Upper lobe of right lung (tissue), 1 donor: Measurements from ENCODE around the gene B3GALT6. TPM values are rescaled to one million over a fixed set of nuclear protein-coding genes. Genes with fewer than 3 reads are reported as not detected.
A peak's percentile ranks its signal among the peaks of the same experiment; 100 is the strongest.

Experiments
- ATAC-seq: fragments of 200-7000 bp; cut with Tn5 transposase; one replicate; pipeline ENCODE4 v1.9.1; 2020; ENCODE audit warnings: mild to moderate bottlenecking, moderate library complexity
- DNase-seq: peaks from one replicate; pipeline ENCODE4 v3.0.0-alpha.2; 2020
- H3K27ac ChIP-seq: fragments of 200-600 bp; one replicate; pipeline ENCODE4 v1.8.0; 2022
- H3K27me3 ChIP-seq: fragments of 200-600 bp; one replicate; pipeline ENCODE4 v1.8.0; 2022; ENCODE audit warnings: mild to moderate bottlenecking
- H3K36me3 ChIP-seq: fragments of 200-600 bp; one replicate; pipeline ENCODE4 v1.8.0; 2022
- H3K4me1 ChIP-seq: fragments of 200-600 bp; one replicate; pipeline ENCODE4 v1.8.0; 2022
- H3K4me3 ChIP-seq: fragments of 200-600 bp; one replicate; pipeline ENCODE4 v1.8.0; 2022; ENCODE audit warnings: mild to moderate bottlenecking
- H3K9me3 ChIP-seq: fragments of 200-600 bp; one replicate; pipeline ENCODE4 v1.8.0; 2022
- intact Hi-C: fragments of 100-400 bp; cut with DNase I; formaldehyde crosslinking; loops from one replicate; pipeline ENCODE4 v1.11.0; 2022
- total RNA-seq: library from RNA; stranded (reverse); fragmentation: NEBNext Ultra II Directional; extraction: Animal tissue kit (Norgen Biotek cat#: 25700); gene quantifications from one replicate; pipeline ENCODE4 v1.2.1, GENCODE V29; 2021
- TF ChIP-seq, protein P1 (sequence below): fragments of 200-600 bp; IDR thresholded peaks from one replicate; pipeline ENCODE4 v1.8.0; 2022; ENCODE audit warnings: antibody characterized with exemption
- donor health status: DM: no; HTN: yes; CAD: no; lungs with severe emphysema.

B3GALT6 gene
- total RNA-seq, 1 donor from 2014 or later: 16.7 TPM

DNA sequence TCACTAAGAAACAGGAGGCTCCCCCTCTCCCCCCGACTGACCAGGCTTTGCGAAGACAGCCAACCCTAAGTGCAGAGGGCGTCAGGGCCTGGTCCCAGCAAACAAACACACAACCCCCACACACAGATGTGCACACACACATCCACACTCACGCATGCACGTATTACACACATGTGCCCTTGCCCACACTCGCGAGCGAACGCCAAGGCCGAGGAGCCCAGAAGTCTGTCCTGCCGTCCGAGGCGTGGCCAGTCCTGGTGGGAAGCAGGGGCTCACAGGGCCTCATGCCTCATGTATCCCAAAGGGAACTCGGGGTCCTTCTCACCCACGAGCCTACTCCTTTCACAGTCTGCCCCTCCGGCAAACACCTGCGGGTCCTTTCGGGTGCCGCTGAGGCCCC, 2.3 kb upstream of the B3GALT6 start:
- Histone ChIP-seq H3K4me1 (peaks cover 23% of the 10 kb centered on the region), H3K27ac (no peak overlapping the region), H3K36me3 (peaks cover 39% of the 10 kb centered on the region), H3K9me3 (no peaks in the 10 kb centered on the region), H3K27me3 (no peaks in the 10 kb centered on the region), H3K4me3 (peak overlapping the region; percentile 10)
- DNase-seq: no peak
- intact Hi-C loops: no loop called here
- ATAC-seq: no peak
- TF ChIP-seq, protein P1, sequence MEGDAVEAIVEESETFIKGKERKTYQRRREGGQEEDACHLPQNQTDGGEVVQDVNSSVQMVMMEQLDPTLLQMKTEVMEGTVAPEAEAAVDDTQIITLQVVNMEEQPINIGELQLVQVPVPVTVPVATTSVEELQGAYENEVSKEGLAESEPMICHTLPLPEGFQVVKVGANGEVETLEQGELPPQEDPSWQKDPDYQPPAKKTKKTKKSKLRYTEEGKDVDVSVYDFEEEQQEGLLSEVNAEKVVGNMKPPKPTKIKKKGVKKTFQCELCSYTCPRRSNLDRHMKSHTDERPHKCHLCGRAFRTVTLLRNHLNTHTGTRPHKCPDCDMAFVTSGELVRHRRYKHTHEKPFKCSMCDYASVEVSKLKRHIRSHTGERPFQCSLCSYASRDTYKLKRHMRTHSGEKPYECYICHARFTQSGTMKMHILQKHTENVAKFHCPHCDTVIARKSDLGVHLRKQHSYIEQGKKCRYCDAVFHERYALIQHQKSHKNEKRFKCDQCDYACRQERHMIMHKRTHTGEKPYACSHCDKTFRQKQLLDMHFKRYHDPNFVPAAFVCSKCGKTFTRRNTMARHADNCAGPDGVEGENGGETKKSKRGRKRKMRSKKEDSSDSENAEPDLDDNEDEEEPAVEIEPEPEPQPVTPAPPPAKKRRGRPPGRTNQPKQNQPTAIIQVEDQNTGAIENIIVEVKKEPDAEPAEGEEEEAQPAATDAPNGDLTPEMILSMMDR: no peak

DNA sequence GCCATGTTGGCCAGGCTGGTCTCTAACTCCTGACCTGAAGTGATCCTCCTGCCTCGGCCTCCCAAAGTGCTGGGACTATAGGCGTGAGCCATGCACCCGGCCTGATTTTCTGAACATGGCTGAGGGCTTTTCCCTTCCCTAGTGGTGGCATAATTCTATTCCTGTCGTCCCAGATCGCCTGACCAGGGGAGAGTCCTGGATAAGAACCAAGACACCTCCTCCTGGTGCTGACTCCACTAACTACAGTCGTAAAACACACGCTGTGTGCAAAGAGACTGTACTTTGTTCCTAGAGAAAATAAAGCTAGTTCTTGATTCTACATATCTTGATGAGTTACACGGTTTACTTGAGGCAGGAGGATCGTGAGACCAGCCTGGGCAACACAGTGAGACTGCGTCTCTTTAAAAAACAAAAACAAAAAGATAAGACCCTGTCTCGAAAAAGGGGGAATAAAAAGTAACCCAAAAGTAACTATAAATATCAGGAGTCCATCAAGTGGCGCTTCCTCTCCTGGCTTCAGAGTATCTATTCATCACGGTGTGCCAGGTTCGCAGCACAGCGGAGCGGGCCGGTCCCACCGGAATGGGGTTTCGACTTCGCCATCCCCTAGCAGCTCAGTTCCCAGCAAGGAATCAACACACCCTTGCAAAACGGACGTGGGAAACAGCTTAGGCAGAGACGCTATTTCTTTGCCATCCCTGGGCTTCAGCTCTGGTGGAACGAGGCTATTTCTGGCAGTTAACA, 1.2 kb upstream of the B3GALT6 start:
- Histone ChIP-seq H3K27me3 (no peaks in the 10 kb centered on the region), H3K36me3 (peaks cover 30% of the 10 kb centered on the region), H3K9me3 (no peaks in the 10 kb centered on the region), H3K4me1 (peaks cover 23% of the 10 kb centered on the region), H3K4me3 (peak overlapping the region; percentile 97), H3K27ac (peak overlapping the region; percentile 92)
- ATAC-seq (no peak), DNase-seq (no peak)
- intact Hi-C loops: no loop called here
- TF ChIP-seq, protein P1: no peak

DNA sequence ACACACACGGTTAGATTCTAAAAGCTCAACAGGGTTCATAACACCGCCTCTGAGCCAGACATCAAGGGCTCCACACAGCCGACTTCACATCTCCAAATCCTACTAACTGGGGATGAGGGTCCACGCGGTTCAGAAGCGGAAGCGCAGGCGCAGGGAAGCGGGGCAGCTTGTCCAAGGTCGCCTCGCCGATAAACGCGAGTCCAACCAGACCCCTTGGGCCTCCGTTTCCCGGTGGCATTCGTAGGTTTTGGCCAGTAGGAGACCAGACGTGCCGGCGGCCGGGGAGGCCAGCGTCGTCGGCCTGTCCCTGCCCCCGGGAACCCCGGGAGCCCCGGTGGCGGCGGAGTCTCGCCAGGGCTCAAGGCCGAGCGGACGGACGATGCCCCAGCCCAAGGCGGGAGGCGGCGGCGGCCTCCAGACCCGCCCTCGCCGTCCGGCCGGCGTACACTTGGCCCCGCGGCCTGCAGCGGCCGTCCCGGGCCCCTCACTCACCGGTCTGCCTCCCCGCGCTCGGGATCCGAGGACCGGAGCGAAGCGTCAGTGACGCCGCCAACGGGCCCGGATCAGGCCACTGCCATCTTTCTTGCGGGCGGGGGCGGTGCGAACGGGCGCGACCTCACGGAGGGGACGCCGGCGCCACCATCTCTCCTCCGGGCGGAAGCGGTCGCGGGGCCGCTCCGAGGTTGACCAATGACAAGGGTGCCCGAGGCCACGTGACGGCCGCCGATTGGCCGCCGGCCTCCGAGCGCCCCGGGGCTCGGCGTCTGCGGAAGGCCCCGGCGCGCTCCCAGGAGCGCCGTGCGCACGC, 433 bp upstream of the B3GALT6 start, which contains the start of gene SDF4:
Gene SDF4 (minus strand): TSS at position 602 of the 808 bp plus-strand sequence. CDS start 3,229 bp downstream, outside the sequence.
- peak within 1 kb of the TSS; percentile 97 for H3K4me3 ChIP-seq
- H3K27me3 ChIP-seq: no peaks in the 10 kb centered on the region
- peak within 1 kb of the TSS; percentile 92 for H3K27ac ChIP-seq
- peaks cover 23% of the 10 kb centered on the region for H3K4me1 ChIP-seq
- H3K9me3 ChIP-seq: no peaks in the 10 kb centered on the region
- peaks cover 23% of the 10 kb centered on the region for H3K36me3 ChIP-seq
- DNase-seq (peak; percentile 99), ATAC-seq (peak; percentile 96)
- intact Hi-C loops: no loop called here
- TF ChIP-seq, protein P1: no peak

- Histone ChIP-seq H3K27ac (no peak overlapping the region), H3K4me1 (peaks cover 23% of the 10 kb centered on the region), H3K4me3 (peak overlapping the region; percentile 26), H3K9me3 (no peaks in the 10 kb centered on the region), H3K36me3 (peaks cover 11% of the 10 kb centered on the region), H3K27me3 (no peaks in the 10 kb centered on the region)
- ATAC-seq: no peak
- TF ChIP-seq, protein P1: no peak
- intact Hi-C loops: no loop called here
- DNase-seq: no peak
Measured at GRCh38 chr1:1232796-1233566, 944 bp downstream of the B3GALT6 start.

DNA sequence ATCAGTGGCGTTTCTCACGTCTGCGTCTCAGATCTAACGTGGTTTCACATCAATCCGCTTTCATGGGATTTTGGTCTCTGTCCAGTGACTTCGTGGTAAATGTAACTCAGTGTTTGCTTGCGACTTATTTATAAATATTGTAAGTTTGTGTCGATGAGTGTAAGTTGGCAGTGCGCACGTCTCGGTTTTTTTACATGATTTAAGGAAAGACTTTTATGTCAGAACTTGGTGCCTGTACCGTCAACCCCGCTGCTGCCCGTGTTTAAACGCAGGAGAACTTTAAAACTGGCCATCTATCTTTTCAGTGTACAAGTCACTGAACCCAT, 1.5 kb downstream of the B3GALT6 start:
- intact Hi-C loops: no loop called here
- Histone ChIP-seq H3K36me3 (peaks cover 6% of the 10 kb centered on the region), H3K4me3 (no peak overlapping the region), H3K27ac (no peak overlapping the region), H3K4me1 (peaks cover 23% of the 10 kb centered on the region), H3K27me3 (peaks cover 2% of the 10 kb centered on the region), H3K9me3 (no peaks in the 10 kb centered on the region)
- ATAC-seq (no peak), DNase-seq (no peak)
- TF ChIP-seq, protein P1: no peak
